Measurements from ENCODE around the gene CBX6.

The CBX6 gene

GRCh38 chr22:38886333-38886732 is 14.3 kb upstream of the CBX6 start:
- H3K27ac ChIP-seq (ENCODE audit: low read length), result no peak overlapping the region
- H3K4me3 ChIP-seq (ENCODE audit: low read length), result no peak overlapping the region
- no peaks in the 10 kb centered on the region for H3K36me3 ChIP-seq (ENCODE audit: control insufficient read depth, low read depth, low read length)
- no peaks in the 10 kb centered on the region for H3K4me1 ChIP-seq (ENCODE audit: control insufficient read depth, low read depth, low read length)
- H3K9ac ChIP-seq (ENCODE audit: low read length), result no peak overlapping the region
- H3K27me3 ChIP-seq (ENCODE audit: control insufficient read depth, insufficient read depth, low read length), result no peaks in the 10 kb centered on the region
- no peaks in the 10 kb centered on the region for H3K9me3 ChIP-seq (ENCODE audit: control insufficient read depth, low read depth, low read length)

- Histone ChIP-seq H3K9ac (ENCODE audit: low read length) (no peak overlapping the region), H3K27me3 (ENCODE audit: control insufficient read depth, insufficient read depth, low read length) (no peaks in the 10 kb centered on the region), H3K9me3 (ENCODE audit: control insufficient read depth, low read depth, low read length) (no peaks in the 10 kb centered on the region)
Measured at GRCh38 chr22:38882972-38883622, 11.1 kb upstream of the CBX6 start.

GRCh38 chr22:38881997-38882879 is 10.2 kb upstream of the CBX6 start:
- no peak overlapping the region for H3K9ac ChIP-seq (ENCODE audit: low read length)
- H3K4me1 ChIP-seq (ENCODE audit: control insufficient read depth, low read depth, low read length), result no peaks in the 10 kb centered on the region
- H3K4me3 ChIP-seq (ENCODE audit: low read length), result no peak overlapping the region
- H3K36me3 ChIP-seq (ENCODE audit: control insufficient read depth, low read depth, low read length), result no peaks in the 10 kb centered on the region
- no peaks in the 10 kb centered on the region for H3K27me3 ChIP-seq (ENCODE audit: control insufficient read depth, insufficient read depth, low read length)
- H3K27ac ChIP-seq (ENCODE audit: low read length), result no peak overlapping the region
- no peaks in the 10 kb centered on the region for H3K9me3 ChIP-seq (ENCODE audit: control insufficient read depth, low read depth, low read length)

More at GRCh38 chr22:38882972-38883622, 11.1 kb upstream of the CBX6 start:
- Histone ChIP-seq H3K36me3 (ENCODE audit: control insufficient read depth, low read depth, low read length) (no peaks in the 10 kb centered on the region), H3K4me3 (ENCODE audit: low read length) (no peak overlapping the region), H3K4me1 (ENCODE audit: control insufficient read depth, low read depth, low read length) (no peaks in the 10 kb centered on the region), H3K27ac (ENCODE audit: low read length) (no peak overlapping the region)

- Histone ChIP-seq H3K27ac (ENCODE audit: low read length) (no peak overlapping the region), H3K27me3 (ENCODE audit: control insufficient read depth, insufficient read depth, low read length) (no peaks in the 10 kb centered on the region), H3K36me3 (ENCODE audit: control insufficient read depth, low read depth, low read length) (no peaks in the 10 kb centered on the region), H3K4me3 (ENCODE audit: low read length) (no peak overlapping the region), H3K9ac (ENCODE audit: low read length) (no peak overlapping the region), H3K9me3 (ENCODE audit: control insufficient read depth, low read depth, low read length) (no peaks in the 10 kb centered on the region), H3K4me1 (ENCODE audit: control insufficient read depth, low read depth, low read length) (no peaks in the 10 kb centered on the region)
Measured at GRCh38 chr22:38881464-38881871, 9.5 kb upstream of the CBX6 start.

GRCh38 chr22:38879961-38880360 is 7.9 kb upstream of the CBX6 start:
- no peaks in the 10 kb centered on the region for H3K27me3 ChIP-seq (ENCODE audit: control insufficient read depth, insufficient read depth, low read length)
- peaks cover 3% of the 10 kb centered on the region for H3K4me1 ChIP-seq (ENCODE audit: control insufficient read depth, low read depth, low read length)
- H3K4me3 ChIP-seq (ENCODE audit: low read length), result no peak overlapping the region
- no peak overlapping the region for H3K27ac ChIP-seq (ENCODE audit: low read length)
- no peak overlapping the region for H3K9ac ChIP-seq (ENCODE audit: low read length)
- no peaks in the 10 kb centered on the region for H3K9me3 ChIP-seq (ENCODE audit: control insufficient read depth, low read depth, low read length)
- H3K36me3 ChIP-seq (ENCODE audit: control insufficient read depth, low read depth, low read length), result no peaks in the 10 kb centered on the region

- no peak overlapping the region for H3K4me3 ChIP-seq (ENCODE audit: low read length)
- H3K36me3 ChIP-seq (ENCODE audit: control insufficient read depth, low read depth, low read length), result no peaks in the 10 kb centered on the region
- no peaks in the 10 kb centered on the region for H3K9me3 ChIP-seq (ENCODE audit: control insufficient read depth, low read depth, low read length)
- no peak overlapping the region for H3K9ac ChIP-seq (ENCODE audit: low read length)
- H3K27ac ChIP-seq (ENCODE audit: low read length), result no peak overlapping the region
- H3K4me1 ChIP-seq (ENCODE audit: control insufficient read depth, low read depth, low read length), result peaks cover 3% of the 10 kb centered on the region
- no peaks in the 10 kb centered on the region for H3K27me3 ChIP-seq (ENCODE audit: control insufficient read depth, insufficient read depth, low read length)
Measured at GRCh38 chr22:38879108-38879729, 7.2 kb upstream of the CBX6 start.

GRCh38 chr22:38878001-38878400 is 6.0 kb upstream of the CBX6 start:
- Histone ChIP-seq H3K4me1 (ENCODE audit: control insufficient read depth, low read depth, low read length) (peaks cover 13% of the 10 kb centered on the region), H3K9ac (ENCODE audit: low read length) (no peak overlapping the region), H3K27me3 (ENCODE audit: control insufficient read depth, insufficient read depth, low read length) (no peaks in the 10 kb centered on the region), H3K27ac (ENCODE audit: low read length) (no peak overlapping the region), H3K4me3 (ENCODE audit: low read length) (no peak overlapping the region), H3K36me3 (ENCODE audit: control insufficient read depth, low read depth, low read length) (no peaks in the 10 kb centered on the region), H3K9me3 (ENCODE audit: control insufficient read depth, low read depth, low read length) (no peaks in the 10 kb centered on the region)

GRCh38 chr22:38874529-38875222 is 2.7 kb upstream of the CBX6 start:
- H3K9ac ChIP-seq (ENCODE audit: low read length), result no peak overlapping the region
- H3K27me3 ChIP-seq (ENCODE audit: control insufficient read depth, insufficient read depth, low read length), result no peaks in the 10 kb centered on the region
- peaks cover 3% of the 10 kb centered on the region for H3K36me3 ChIP-seq (ENCODE audit: control insufficient read depth, low read depth, low read length)
- no peak overlapping the region for H3K4me3 ChIP-seq (ENCODE audit: low read length)
- no peak overlapping the region for H3K27ac ChIP-seq (ENCODE audit: low read length)
- H3K9me3 ChIP-seq (ENCODE audit: control insufficient read depth, low read depth, low read length), result no peaks in the 10 kb centered on the region
- peaks cover 21% of the 10 kb centered on the region for H3K4me1 ChIP-seq (ENCODE audit: control insufficient read depth, low read depth, low read length)

GRCh38 chr22:38873469-38874411 is 1.7 kb upstream of the CBX6 start:
- H3K36me3 ChIP-seq (ENCODE audit: control insufficient read depth, low read depth, low read length), result peaks cover 9% of the 10 kb centered on the region
- no peaks in the 10 kb centered on the region for H3K27me3 ChIP-seq (ENCODE audit: control insufficient read depth, insufficient read depth, low read length)
- H3K9ac ChIP-seq (ENCODE audit: low read length), result peak overlapping the region; percentile 88
- H3K27ac ChIP-seq (ENCODE audit: low read length), result no peak overlapping the region
- H3K4me1 ChIP-seq (ENCODE audit: control insufficient read depth, low read depth, low read length), result peaks cover 25% of the 10 kb centered on the region
- peak overlapping the region; percentile 83 for H3K4me3 ChIP-seq (ENCODE audit: low read length)
- H3K9me3 ChIP-seq (ENCODE audit: control insufficient read depth, low read depth, low read length), result no peaks in the 10 kb centered on the region

GRCh38 chr22:38872831-38873248 is 824 bp upstream of the CBX6 start:
- Histone ChIP-seq H3K36me3 (ENCODE audit: control insufficient read depth, low read depth, low read length) (peaks cover 18% of the 10 kb centered on the region), H3K27ac (ENCODE audit: low read length) (peak overlapping the region; percentile 93), H3K9ac (ENCODE audit: low read length) (peak overlapping the region; percentile 88), H3K27me3 (ENCODE audit: control insufficient read depth, insufficient read depth, low read length) (no peaks in the 10 kb centered on the region), H3K4me3 (ENCODE audit: low read length) (peak overlapping the region; percentile 83), H3K4me1 (ENCODE audit: control insufficient read depth, low read depth, low read length) (peaks cover 25% of the 10 kb centered on the region), H3K9me3 (ENCODE audit: control insufficient read depth, low read depth, low read length) (no peaks in the 10 kb centered on the region)

Data from iPS-18a (cell line).